Fibroblast of skin of right biceps (primary cell): Measurements from ENCODE around the gene ELL.

Experiments
- DNase-seq: peaks from one replicate; pipeline ENCODE4 v3.0.0-alpha.2; 2013

Gene ELL

GRCh38 chr19:18442941-18443340, 78.9 kb downstream of the ELL start:
- DNase-seq = no peak

DNA sequence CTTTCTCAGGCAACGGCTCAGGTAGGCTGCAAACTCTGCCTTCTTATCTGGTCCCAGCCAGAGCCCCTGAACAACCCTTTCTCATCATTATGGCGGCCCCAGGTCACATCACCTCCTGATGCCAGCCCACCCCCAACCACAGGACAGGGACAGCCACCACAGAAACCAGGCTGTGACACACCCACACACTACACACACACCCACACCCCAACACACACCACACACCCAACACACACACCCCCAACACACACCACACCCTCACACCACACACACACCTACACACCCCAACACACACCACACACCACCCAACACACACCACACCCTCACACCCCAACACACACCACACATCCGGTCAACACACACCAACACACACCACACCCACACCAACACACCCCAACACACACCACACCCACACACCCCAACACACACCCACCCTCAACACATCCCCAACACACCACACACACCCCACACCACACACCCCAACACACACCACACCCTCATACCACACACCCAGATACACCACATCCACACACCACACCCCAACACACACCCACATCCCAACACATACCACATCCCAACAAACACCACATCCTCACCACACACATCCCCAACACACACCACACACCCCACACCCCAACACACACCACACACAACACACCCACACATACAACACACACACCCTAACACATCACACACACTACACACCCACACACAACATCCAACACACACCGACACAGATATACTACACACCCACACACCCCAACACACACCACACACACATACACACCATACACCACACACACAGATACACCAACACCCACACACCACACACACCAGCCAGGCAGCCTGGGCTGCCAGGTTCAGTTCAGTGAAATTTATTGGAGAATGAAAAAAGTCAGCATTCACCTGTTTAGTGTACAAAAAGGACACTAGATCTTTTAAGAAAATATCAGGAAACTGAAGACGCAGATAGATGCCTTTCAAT, 79.8 kb downstream of the ELL start:
- DNase-seq = no peak

DNA sequence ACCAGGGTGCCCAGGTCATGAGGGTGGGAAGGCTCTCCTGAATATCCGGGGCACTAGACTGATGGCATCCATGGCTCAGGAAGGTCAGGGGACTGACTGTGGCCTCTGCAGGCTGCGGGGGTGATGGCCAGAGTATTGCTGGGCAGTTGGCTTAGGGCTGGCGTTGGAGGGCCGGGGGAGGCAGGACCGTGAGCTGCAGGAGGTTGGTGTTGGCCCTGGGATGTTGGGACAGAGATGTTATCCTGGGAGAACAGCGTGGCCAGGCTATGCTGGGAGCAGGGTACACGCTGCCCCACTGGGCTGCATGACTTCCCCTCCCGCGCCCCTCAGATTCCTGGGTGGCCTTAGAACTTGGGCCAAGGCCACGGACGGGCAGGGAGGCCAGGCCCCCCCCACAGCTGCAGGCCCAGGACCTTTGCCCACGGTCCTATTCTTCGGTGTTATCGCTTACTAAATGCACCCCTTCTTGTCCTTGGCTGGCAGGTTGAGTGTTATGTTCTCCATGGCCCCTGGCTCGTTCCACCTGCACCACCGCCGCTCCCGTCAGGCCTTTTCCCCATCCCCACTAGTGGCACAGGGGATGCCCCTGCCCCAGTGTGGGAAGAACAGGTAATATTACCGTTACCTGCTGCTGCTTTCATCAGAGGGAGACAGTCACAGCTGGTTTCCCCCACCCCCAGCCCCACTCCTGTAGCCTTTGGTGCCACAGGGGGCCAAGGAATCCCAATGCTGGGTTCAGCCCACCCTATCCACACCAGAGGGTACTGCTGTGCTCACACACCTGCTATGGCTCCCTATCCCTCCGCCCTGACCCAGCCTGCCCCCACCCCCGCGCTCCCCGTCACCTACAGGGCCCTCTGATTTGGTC, 80.7 kb downstream of the ELL start:
- no peak for DNase-seq

- no peak for DNase-seq
Observed at GRCh38 chr19:18440415-18440877, 81.4 kb downstream of the ELL start.

DNA sequence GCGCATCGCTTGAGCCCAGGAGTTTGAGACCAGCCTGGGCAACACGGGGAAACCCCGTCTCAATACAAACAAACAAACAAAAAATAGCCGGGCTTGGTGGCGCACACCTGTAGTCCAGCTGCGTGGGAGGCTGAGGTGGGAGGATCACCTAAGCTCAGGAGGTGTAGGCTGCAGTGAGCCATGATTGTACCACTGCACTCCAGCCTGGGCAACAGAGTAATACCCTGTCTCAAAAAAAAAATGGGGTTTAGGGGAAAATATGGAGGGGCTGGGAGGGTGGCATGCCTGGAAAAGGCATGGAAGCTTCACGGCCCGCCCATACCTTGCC, 82.0 kb downstream of the ELL start:
- DNase-seq = no peak

DNA sequence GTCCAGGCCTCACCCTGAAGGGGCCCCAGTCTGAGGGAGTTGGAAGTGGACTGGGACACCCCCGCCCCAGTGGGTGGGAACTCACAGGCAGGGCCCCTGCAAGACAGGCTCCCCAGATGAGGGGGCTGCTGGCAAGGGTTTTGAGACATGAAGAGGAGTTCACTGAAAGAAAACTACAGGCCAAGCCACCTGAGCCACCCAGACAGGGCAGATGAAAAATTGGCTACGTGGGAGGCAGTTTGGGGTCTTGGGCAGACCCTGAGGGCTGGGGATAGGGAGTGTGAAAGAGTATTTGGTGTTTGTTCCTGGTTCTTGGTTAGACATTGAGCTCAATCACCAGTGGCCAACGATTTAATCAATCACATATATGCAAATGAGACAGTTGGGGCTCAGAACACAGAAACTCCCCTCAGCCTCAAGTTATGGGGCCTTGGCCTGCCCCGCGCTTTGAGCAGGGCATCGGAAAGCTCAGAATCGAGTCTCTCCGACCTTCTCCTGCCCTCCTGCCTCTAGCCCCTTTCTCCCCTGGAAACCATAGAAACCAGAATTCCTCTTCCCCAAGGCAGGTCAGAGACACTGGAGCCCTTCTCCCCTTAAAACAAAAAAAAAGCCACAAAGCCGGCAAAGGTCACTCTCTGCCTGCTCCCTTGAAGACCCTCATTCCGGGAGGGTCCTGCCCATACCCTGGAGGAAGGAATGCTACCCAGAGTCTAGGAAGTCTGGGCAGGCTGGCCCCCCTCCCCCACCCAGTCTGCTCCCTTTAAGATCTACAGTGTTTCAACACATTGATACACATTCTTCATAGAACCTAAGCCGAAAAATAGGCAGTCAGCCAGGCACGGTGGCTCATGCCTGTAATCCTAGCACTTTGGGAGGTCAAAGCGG, 82.6 kb downstream of the ELL start:
- peak; percentile 83 for DNase-seq

- DNase-seq = no peak
Observed at GRCh38 chr19:18438331-18439024, 83.4 kb downstream of the ELL start.

GRCh38 chr19:18437491-18438330, 84.2 kb downstream of the ELL start, which contains the start of gene ISYNA1:
Gene ISYNA1, minus strand, starts transcription at chr19:18438133. Its CDS starts 154 bp downstream, at chr19:18437979.
- no peak for DNase-seq

DNA sequence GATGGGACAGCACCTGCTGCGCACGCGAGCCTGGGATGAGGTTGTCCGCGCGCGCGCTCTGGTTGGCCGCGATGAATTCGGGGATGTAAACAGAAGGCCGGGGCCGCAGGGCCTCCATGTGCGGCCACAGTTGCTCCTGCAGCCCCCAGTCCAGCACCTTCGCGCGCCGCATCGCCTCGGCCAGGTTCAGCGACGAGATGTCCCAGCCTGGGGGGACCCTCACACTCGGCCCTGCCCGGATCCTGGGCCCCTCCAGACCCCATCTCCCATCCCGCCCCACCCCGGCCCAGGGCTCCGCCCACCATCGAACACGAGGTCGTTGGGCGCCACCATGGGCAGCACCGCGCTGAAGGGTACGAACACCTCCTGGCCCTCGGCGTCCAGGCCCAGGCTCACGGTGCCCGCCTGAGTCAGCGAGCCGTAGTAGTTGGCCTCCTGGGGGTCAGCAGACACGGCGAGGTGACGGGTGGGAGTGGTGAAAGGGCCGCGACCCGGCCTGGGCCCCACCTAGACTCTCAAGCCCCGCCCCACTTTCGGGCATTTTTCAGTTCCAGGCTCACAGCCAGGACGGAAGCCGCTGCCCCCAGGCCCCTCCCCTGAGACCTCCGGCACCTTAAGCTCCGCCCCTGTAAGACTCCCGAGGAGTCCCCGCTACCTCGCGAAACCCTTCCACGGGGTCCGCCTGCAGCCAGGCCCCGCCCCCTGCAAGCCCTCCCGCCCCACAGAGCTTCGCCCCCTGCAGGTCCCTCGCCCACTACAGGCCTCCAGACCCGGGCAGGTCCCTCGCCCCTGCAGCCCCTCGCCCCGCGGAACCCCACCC, 85.0 kb downstream of the ELL start:
- peak; percentile 85 for DNase-seq

GRCh38 chr19:18435842-18436670, 85.8 kb downstream of the ELL start:
- DNase-seq = no peak

DNA sequence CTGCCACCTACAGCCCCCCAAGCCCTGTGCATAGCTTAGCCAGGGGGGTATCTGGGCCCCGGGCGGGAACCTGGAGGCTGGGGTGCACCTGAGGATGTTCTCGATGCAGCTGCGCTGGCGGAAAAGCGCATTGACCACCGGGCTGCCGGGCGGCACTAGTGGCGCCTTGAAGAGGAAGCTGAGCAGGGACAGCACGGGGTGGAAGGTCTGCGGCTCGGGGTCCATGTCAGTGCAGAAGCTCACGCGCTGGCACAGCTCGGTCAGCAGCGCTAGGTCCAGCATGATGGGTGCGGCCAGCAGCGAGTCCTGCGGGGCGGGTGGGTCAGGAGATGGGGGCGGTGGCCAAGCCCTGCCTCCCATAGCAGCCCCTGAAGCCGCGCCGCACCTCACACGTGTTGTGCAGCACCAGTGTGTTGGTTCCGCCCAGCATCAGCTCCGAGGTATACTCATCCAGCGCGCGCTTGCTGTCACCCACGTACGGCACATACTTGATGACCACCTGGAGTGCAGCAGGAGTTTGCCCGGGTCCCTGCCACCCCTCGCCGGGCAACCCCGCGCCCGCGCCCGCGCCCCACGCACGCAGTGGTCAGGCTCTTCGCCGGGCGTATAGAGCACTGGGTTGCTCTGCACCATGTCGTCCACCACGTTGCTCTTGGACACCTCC, 86.6 kb downstream of the ELL start:
- DNase-seq = no peak

DNA sequence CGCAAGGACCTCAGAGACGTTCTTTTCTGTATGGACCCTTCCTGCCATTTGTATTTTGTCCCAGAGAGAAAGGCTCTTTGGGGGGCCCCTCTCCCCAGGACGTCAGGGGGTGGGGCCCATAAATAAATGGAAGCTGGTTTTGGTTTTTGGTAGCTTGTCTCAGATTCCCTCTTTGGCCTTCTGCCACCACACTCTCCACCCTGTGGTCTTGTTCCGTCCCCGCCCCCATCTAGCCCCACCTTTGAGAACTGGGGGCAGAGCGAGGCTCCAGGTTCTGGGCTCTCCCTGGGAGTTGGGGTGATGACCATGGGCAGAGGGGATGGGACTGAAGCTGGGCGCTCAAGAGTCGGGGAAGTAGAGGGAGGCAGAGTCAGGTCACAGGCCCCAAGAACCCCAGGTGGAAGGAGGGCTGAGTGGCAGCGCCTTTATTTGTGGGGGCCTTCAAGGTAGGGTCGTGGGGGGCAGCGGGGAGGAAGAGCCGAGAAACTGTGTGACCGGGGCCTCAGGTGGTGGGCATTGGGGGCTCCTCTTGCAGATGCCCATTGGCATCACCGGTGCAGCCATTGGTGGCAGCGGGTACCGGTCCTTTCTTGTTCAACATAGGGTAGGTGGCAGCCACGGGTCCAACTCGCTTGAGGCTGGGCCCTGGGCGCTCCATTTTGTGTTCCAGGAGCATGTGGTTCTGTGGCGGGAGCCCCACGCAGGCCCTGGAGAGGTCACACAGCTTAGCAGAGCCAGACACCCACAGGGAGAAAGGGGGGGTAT, 87.3 kb downstream of the ELL start:
- no peak for DNase-seq

- DNase-seq = no peak
Observed at GRCh38 chr19:18433735-18434398, 88.0 kb downstream of the ELL start.

DNA sequence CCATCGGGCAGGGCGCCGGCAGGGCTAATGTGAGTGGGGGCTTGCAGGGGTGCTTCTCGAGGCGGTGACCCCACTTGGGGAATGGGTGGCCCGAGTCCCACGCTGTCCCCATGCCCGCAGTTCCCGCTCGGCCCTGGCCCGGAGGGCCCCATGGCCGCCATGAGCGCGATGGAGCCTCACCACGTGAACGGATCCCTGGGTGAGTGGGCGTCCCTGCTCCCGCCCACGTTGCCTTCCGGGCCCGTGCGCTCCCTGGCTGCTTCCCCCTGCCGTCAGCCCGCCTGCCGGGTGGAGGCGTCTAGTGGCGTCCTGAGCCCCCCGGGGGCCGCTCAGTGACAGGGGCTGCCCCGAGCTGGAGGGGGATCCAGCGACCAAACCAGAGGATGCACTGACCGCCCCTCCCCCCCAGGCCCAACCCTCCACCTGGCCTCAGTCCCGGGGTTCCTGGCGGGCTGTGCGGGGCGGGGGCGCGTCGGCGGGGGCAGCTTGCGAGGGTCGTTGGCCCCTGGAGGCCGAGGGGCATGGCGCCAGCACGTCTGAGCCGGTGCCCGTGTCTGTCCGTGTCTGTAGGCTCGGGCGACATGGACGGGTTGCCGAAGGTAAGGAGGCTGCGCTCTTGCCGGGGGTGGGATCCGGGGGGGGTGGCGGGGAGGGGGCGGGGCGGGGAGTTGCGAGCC, 88.7 kb downstream of the ELL start:
- no peak for DNase-seq

GRCh38 chr19:18432275-18433014, 89.4 kb downstream of the ELL start:
- no peak for DNase-seq
